DND-41 (cell line): ENCODE measurements around the gene PDE4B.

Experiments
- CTCF ChIP-seq: IDR thresholded peaks from 2 replicates; pipeline ENCODE4 v1.5.1; 2012; ENCODE audit warnings: borderline replicate concordance, low read length, moderate library complexity, mild to moderate bottlenecking; ENCODE audit not compliant: poor library complexity, severe bottlenecking; ENCODE audit errors: extremely low read depth
- EZH2 ChIP-seq: IDR thresholded peaks from 3 replicates; pipeline ENCODE4 v1.6.1; 2012; ENCODE audit warnings: borderline replicate concordance, low read depth, mild to moderate bottlenecking, moderate library complexity, low read length, inconsistent platforms; ENCODE audit not compliant: severe bottlenecking

- TF ChIP-seq CTCF, result no peak
- TF ChIP-seq EZH2, result no peak
These were observed 630.1 kb downstream of the PDE4B start for GRCh38 chr1:66422804-66423203.
